ENCODE data around the gene POLR3GL. TPM values are rescaled to one million over a fixed set of nuclear protein-coding genes. Genes with fewer than 3 reads are reported as not detected.

POLR3GL gene
- total and polyA plus RNA-seq, 5 donors from 2014 or later, result 30.8 to 129 (median 106) TPM

GRCh38 chr1:145959333-145959732 is 5.2 kb upstream of the POLR3GL start:
- Histone ChIP-seq H3K4me3 (ENCODE audit: low read depth, low read length) (no peak overlapping the region), H3K27ac (ENCODE audit: insufficient read depth, low read length, poor library complexity, severe bottlenecking) (peak overlapping the region; percentile 85), H3K9me3 (ENCODE audit: control insufficient read depth in 2 of 2, low read length in 2 of 2) (no peaks in the 10 kb centered on the region), H3K4me1 (ENCODE audit: control insufficient read depth, insufficient read depth, low read length, poor library complexity, severe bottlenecking) (peaks cover 84% of the 10 kb centered on the region), H3K27me3 (ENCODE audit: control insufficient read depth, insufficient read depth, low read length) (no peaks in the 10 kb centered on the region), H3K36me3 (ENCODE audit: control insufficient read depth, insufficient read depth, low read length) (no peaks in the 10 kb centered on the region)
- ATAC-seq (ENCODE audit: low read depth in 2 of 2) (no peak), DNase-seq (no peak)
- Mint-ChIP-seq H3K27ac (peak overlapping the region; percentile 60 to 96 (median 94)), H3K36me3 (no peaks in the 10 kb centered on the region), H3K4me1 (peaks cover 28 to 81% (median 68%) of the 10 kb centered on the region in 4 donors), H3K4me3 (peak overlapping the region; percentile 72 to 100 (median 96)), H3K27me3 (no peaks in the 10 kb centered on the region), H3K9me3 (no peaks in the 10 kb centered on the region)

GRCh38 chr1:145959957-145960467 is 4.5 kb upstream of the POLR3GL start:
- DNase-seq, result no peak

GRCh38 chr1:145960468-145961108 is 3.9 kb upstream of the POLR3GL start:
- Histone ChIP-seq H3K27ac (ENCODE audit: insufficient read depth, low read length, poor library complexity, severe bottlenecking) (peak overlapping the region; percentile 69), H3K36me3 (ENCODE audit: control insufficient read depth, insufficient read depth, low read length) (no peaks in the 10 kb centered on the region), H3K4me3 (ENCODE audit: low read depth, low read length) (peak overlapping the region; percentile 88), H3K4me1 (ENCODE audit: control insufficient read depth, insufficient read depth, low read length, poor library complexity, severe bottlenecking) (peaks cover 79% of the 10 kb centered on the region), H3K9me3 (ENCODE audit: control insufficient read depth in 2 of 2, low read length in 2 of 2) (no peaks in the 10 kb centered on the region), H3K27me3 (ENCODE audit: control insufficient read depth, insufficient read depth, low read length) (no peaks in the 10 kb centered on the region)
- DNase-seq (peak; percentile 41 to 64 (median 53)), ATAC-seq (ENCODE audit: low read depth in 2 of 2) (no peak)
- Mint-ChIP-seq H3K4me3 (peak overlapping the region; percentile 93 to 97 (median 96)), H3K9me3 (no peaks in the 10 kb centered on the region), H3K27me3 (no peaks in the 10 kb centered on the region), H3K27ac (peak overlapping the region; percentile 84 to 96 (median 94)), H3K4me1 (peaks cover 24 to 79% (median 65%) of the 10 kb centered on the region in 4 donors), H3K36me3 (no peaks in the 10 kb centered on the region)

More at GRCh38 chr1:145959957-145960467, 4.5 kb upstream of the POLR3GL start:
- Mint-ChIP-seq H3K27ac (peak overlapping the region; percentile 60 to 96 (median 94)), H3K4me3 (peak overlapping the region; percentile 72 to 100 (median 96)), H3K27me3 (no peaks in the 10 kb centered on the region), H3K9me3 (no peaks in the 10 kb centered on the region), H3K4me1 (peaks cover 25 to 79% (median 66%) of the 10 kb centered on the region in 4 donors), H3K36me3 (no peaks in the 10 kb centered on the region)
- Histone ChIP-seq H3K36me3 (ENCODE audit: control insufficient read depth, insufficient read depth, low read length) (no peaks in the 10 kb centered on the region), H3K27ac (ENCODE audit: insufficient read depth, low read length, poor library complexity, severe bottlenecking) (peak overlapping the region; percentile 69), H3K4me3 (ENCODE audit: low read depth, low read length) (no peak overlapping the region), H3K4me1 (ENCODE audit: control insufficient read depth, insufficient read depth, low read length, poor library complexity, severe bottlenecking) (peaks cover 79% of the 10 kb centered on the region), H3K27me3 (ENCODE audit: control insufficient read depth, insufficient read depth, low read length) (no peaks in the 10 kb centered on the region), H3K9me3 (ENCODE audit: control insufficient read depth in 2 of 2, low read length in 2 of 2) (no peaks in the 10 kb centered on the region)
- ATAC-seq (ENCODE audit: low read depth in 2 of 2), result no peak

- Mint-ChIP-seq H3K27me3 (no peaks in the 10 kb centered on the region), H3K36me3 (no peaks in the 10 kb centered on the region), H3K9me3 (no peaks in the 10 kb centered on the region), H3K27ac (peak overlapping the region; percentile 84 to 96 (median 94)), H3K4me1 (peaks cover 24 to 77% (median 60%) of the 10 kb centered on the region in 4 donors), H3K4me3 (peak overlapping the region; percentile 93 to 97 (median 96))
- Histone ChIP-seq H3K27me3 (ENCODE audit: control insufficient read depth, insufficient read depth, low read length) (no peaks in the 10 kb centered on the region), H3K4me1 (ENCODE audit: control insufficient read depth, insufficient read depth, low read length, poor library complexity, severe bottlenecking) (peaks cover 77% of the 10 kb centered on the region), H3K27ac (ENCODE audit: insufficient read depth, low read length, poor library complexity, severe bottlenecking) (peak overlapping the region; percentile 69), H3K4me3 (ENCODE audit: low read depth, low read length) (peak overlapping the region; percentile 88), H3K9me3 (ENCODE audit: control insufficient read depth in 2 of 2, low read length in 2 of 2) (no peaks in the 10 kb centered on the region), H3K36me3 (ENCODE audit: control insufficient read depth, insufficient read depth, low read length) (no peaks in the 10 kb centered on the region)
- ATAC-seq (ENCODE audit: low read depth in 2 of 2) (no peak), DNase-seq (no peak)
These were observed 3.4 kb upstream of the POLR3GL start for GRCh38 chr1:145961109-145961424.

GRCh38 chr1:145961425-145962156 is 2.9 kb upstream of the POLR3GL start:
- Histone ChIP-seq H3K9me3 (ENCODE audit: control insufficient read depth in 2 of 2, low read length in 2 of 2) (no peaks in the 10 kb centered on the region), H3K4me1 (ENCODE audit: control insufficient read depth, insufficient read depth, low read length, poor library complexity, severe bottlenecking) (peaks cover 72% of the 10 kb centered on the region), H3K4me3 (ENCODE audit: low read depth, low read length) (peak overlapping the region; percentile 88), H3K36me3 (ENCODE audit: control insufficient read depth, insufficient read depth, low read length) (no peaks in the 10 kb centered on the region), H3K27me3 (ENCODE audit: control insufficient read depth, insufficient read depth, low read length) (no peaks in the 10 kb centered on the region), H3K27ac (ENCODE audit: insufficient read depth, low read length, poor library complexity, severe bottlenecking) (peak overlapping the region; percentile 82)
- peak overlapping the region; percentile 93 to 97 (median 96) for H3K4me3 Mint-ChIP-seq
- no peaks in the 10 kb centered on the region for H3K9me3 Mint-ChIP-seq
- H3K36me3 Mint-ChIP-seq, result no peaks in the 10 kb centered on the region
- H3K27me3 Mint-ChIP-seq, result no peaks in the 10 kb centered on the region
- H3K27ac Mint-ChIP-seq, result peak overlapping the region; percentile 45 to 96 (median 94)
- DNase-seq (peak in 2 of 3 donors; percentile 48 to 55), ATAC-seq (ENCODE audit: low read depth in 2 of 2) (no peak)
- H3K4me1 Mint-ChIP-seq, result peaks cover 24 to 71% (median 56%) of the 10 kb centered on the region in 4 donors

GRCh38 chr1:145962157-145963102 is 2.1 kb upstream of the POLR3GL start:
- Mint-ChIP-seq H3K4me3 (peak overlapping the region; percentile 95 to 97 (median 96)), H3K4me1 (peaks cover 19 to 71% (median 50%) of the 10 kb centered on the region in 4 donors), H3K36me3 (peaks cover 3% of the 10 kb centered on the region), H3K27ac (peak overlapping the region; percentile 96 to 99 (median 96)), H3K9me3 (peaks cover 0 to 2% (median 0%) of the 10 kb centered on the region in 7 donors), H3K27me3 (no peaks in the 10 kb centered on the region)
- DNase-seq (peak in 2 of 3 donors; percentile 27 to 41), ATAC-seq (ENCODE audit: low read depth in 2 of 2) (no peak)
- H3K27ac ChIP-seq (ENCODE audit: insufficient read depth, low read length, poor library complexity, severe bottlenecking), result peak overlapping the region; percentile 82
- H3K9me3 ChIP-seq (ENCODE audit: control insufficient read depth in 2 of 2, low read length in 2 of 2), result no peaks in the 10 kb centered on the region
- peaks cover 64% of the 10 kb centered on the region for H3K4me1 ChIP-seq (ENCODE audit: control insufficient read depth, insufficient read depth, low read length, poor library complexity, severe bottlenecking)
- H3K36me3 ChIP-seq (ENCODE audit: control insufficient read depth, insufficient read depth, low read length), result no peaks in the 10 kb centered on the region
- no peaks in the 10 kb centered on the region for H3K27me3 ChIP-seq (ENCODE audit: control insufficient read depth, insufficient read depth, low read length)
- peak overlapping the region; percentile 97 for H3K4me3 ChIP-seq (ENCODE audit: low read depth, low read length)

All from CD4-positive, CD25-positive, alpha-beta regulatory T cell (primary cell).